HEK293 (cell line): ENCODE results near the gene ZNF862.
A peak's percentile ranks its signal among the peaks of the same experiment; 100 is the strongest.

Experiments used
- CTCF ChIA-PET: fragments of 350-600 bp; formaldehyde crosslinking; extraction: SDS; loops from one replicate; lab custom pipeline; 2021; ENCODE audit warnings: antibody characterized with exemption; lab: Yijun Ruan, JAX
- POLR2A ChIA-PET: fragments of 300-600 bp; formaldehyde crosslinking; extraction: SDS; loops from one replicate; lab custom pipeline; 2020; ENCODE audit warnings: antibody characterized with exemption, inconsistent platforms; lab: Yijun Ruan, JAX
- H3K27ac ChIP-seq: fragments of 200-500 bp; sonication (Bioruptor generic); 2 replicates; pipeline ENCODE4 v1.5.1; 2014; ENCODE audit warnings: low read depth, low read length, control low read depth, inconsistent platforms; ENCODE audit errors: extremely low read depth
- H3K36me3 ChIP-seq, 2 experiments: fragments of 200-500 bp in 1 of 2; sonication (Bioruptor generic) in 1 of 2; 1 replicate in 1 of 2; 2 replicates in 1 of 2; pipeline ENCODE4 v1.5.1; 2014 to 2017; ENCODE audit warnings: inconsistent platforms in 2 of 2, low read length in 2 of 2; ENCODE audit not compliant: control insufficient read depth in 2 of 2, insufficient read depth in 1 of 2
- H3K4me1 ChIP-seq: fragments of 200-500 bp; sonication (Bioruptor generic); 2 replicates; pipeline ENCODE4 v1.5.1; 2014; ENCODE audit warnings: mild to moderate bottlenecking, low read length, inconsistent platforms; ENCODE audit not compliant: control insufficient read depth, insufficient read depth
- H3K4me3 ChIP-seq: 2 replicates; pipeline ENCODE4 v1.5.1; 2011; ENCODE audit warnings: low read depth, mild to moderate bottlenecking, control low read depth, low read length, moderate library complexity
- H3K9me3 ChIP-seq: fragments of 200-500 bp; sonication (Bioruptor generic); 2 replicates; pipeline ENCODE4 v1.5.1; 2014; ENCODE audit warnings: low read depth, low read length, inconsistent platforms; ENCODE audit not compliant: control insufficient read depth, insufficient read depth
- BCL11A ChIP-seq: fragments of 450-650 bp; formaldehyde crosslinking; IDR thresholded peaks from 2 replicates; pipeline ENCODE4 v1.5.1; 2016; ENCODE audit warnings: low read depth, missing biosample characterization, missing genetic modification characterization
- GLIS2 ChIP-seq: fragments of 450-650 bp; formaldehyde crosslinking; IDR thresholded peaks from 2 replicates; pipeline ENCODE4 v1.5.1; 2016; ENCODE audit warnings: missing biosample characterization, missing genetic modification characterization
- SALL2 ChIP-seq: fragments of 450-650 bp; formaldehyde crosslinking; IDR thresholded peaks from 2 replicates; pipeline ENCODE4 v1.5.0; 2017; ENCODE audit warnings: missing biosample characterization, mild to moderate bottlenecking, missing genetic modification characterization, borderline replicate concordance
- WT1 ChIP-seq: fragments of 450-650 bp; formaldehyde crosslinking; IDR thresholded peaks from 2 replicates; pipeline ENCODE4 v1.5.1; 2016; ENCODE audit warnings: missing biosample characterization, missing genetic modification characterization
- ZBTB44 ChIP-seq: fragments of 450-650 bp; IDR thresholded peaks from 2 replicates; pipeline ENCODE4 v1.5.1; 2018; ENCODE audit warnings: missing biosample characterization, mild to moderate bottlenecking, missing genetic modification characterization
- ZIC2 ChIP-seq: fragments of 450-650 bp; formaldehyde crosslinking; IDR thresholded peaks from 2 replicates; pipeline ENCODE4 v1.5.1; 2016; ENCODE audit warnings: missing biosample characterization, missing genetic modification characterization
- ZNF10 ChIP-seq: fragments of 450-650 bp; formaldehyde crosslinking; IDR thresholded peaks from 2 replicates; pipeline ENCODE4 v1.5.1; 2017; ENCODE audit warnings: missing biosample characterization, missing genetic modification characterization
- ZNF211 ChIP-seq: fragments of 450-650 bp; formaldehyde crosslinking; IDR thresholded peaks from 2 replicates; pipeline ENCODE4 v1.5.1; 2016; ENCODE audit warnings: low read depth, missing biosample characterization, missing genetic modification characterization
- ZNF335 ChIP-seq: fragments of 450-650 bp; formaldehyde crosslinking; conservative IDR thresholded peaks from 2 replicates; pipeline ENCODE4 v1.5.1; 2016; ENCODE audit warnings: missing biosample characterization, missing genetic modification characterization
- ZNF391 ChIP-seq: fragments of 450-650 bp; formaldehyde crosslinking; IDR thresholded peaks from 2 replicates; pipeline ENCODE4 v1.5.1; 2016; ENCODE audit warnings: low read depth, missing biosample characterization, missing genetic modification characterization, borderline replicate concordance
- ZNF423 ChIP-seq: fragments of 450-650 bp; formaldehyde crosslinking; IDR thresholded peaks from 2 replicates; pipeline ENCODE4 v1.5.1; 2016; ENCODE audit warnings: missing biosample characterization, missing genetic modification characterization
- ZNF426 ChIP-seq: fragments of 450-650 bp; formaldehyde crosslinking; IDR thresholded peaks from 2 replicates; pipeline ENCODE4 v1.5.1; 2017; ENCODE audit warnings: missing biosample characterization, missing genetic modification characterization, mild to moderate bottlenecking, inconsistent platforms, moderate library complexity
- TF ChIP-seq, protein P1 (sequence below): fragments of 450-650 bp; formaldehyde crosslinking; IDR thresholded peaks from 2 replicates; pipeline ENCODE4 v1.5.1; 2016; ENCODE audit warnings: missing biosample characterization, missing genetic modification characterization
- TF ChIP-seq, protein P2 (sequence below): fragments of 450-650 bp; formaldehyde crosslinking; IDR thresholded peaks from 2 replicates; pipeline ENCODE4 v1.5.1; 2016; ENCODE audit warnings: missing biosample characterization, missing genetic modification characterization
- TF ChIP-seq, protein P3 (sequence below): fragments of 450-650 bp; formaldehyde crosslinking; IDR thresholded peaks from 2 replicates; pipeline ENCODE4 v1.5.1; 2017; ENCODE audit warnings: missing biosample characterization, missing genetic modification characterization
- TF ChIP-seq, protein P4 (sequence below): fragments of 450-650 bp; formaldehyde crosslinking; IDR thresholded peaks from 2 replicates; pipeline ENCODE4 v1.5.1; 2016; ENCODE audit warnings: missing biosample characterization, missing genetic modification characterization, borderline replicate concordance
- TF ChIP-seq, protein P5 (sequence below): fragments of 450-650 bp; formaldehyde crosslinking; IDR thresholded peaks from 2 replicates; pipeline ENCODE4 v1.5.1; 2017; ENCODE audit warnings: missing biosample characterization, missing genetic modification characterization

The ZNF862 gene

DNA sequence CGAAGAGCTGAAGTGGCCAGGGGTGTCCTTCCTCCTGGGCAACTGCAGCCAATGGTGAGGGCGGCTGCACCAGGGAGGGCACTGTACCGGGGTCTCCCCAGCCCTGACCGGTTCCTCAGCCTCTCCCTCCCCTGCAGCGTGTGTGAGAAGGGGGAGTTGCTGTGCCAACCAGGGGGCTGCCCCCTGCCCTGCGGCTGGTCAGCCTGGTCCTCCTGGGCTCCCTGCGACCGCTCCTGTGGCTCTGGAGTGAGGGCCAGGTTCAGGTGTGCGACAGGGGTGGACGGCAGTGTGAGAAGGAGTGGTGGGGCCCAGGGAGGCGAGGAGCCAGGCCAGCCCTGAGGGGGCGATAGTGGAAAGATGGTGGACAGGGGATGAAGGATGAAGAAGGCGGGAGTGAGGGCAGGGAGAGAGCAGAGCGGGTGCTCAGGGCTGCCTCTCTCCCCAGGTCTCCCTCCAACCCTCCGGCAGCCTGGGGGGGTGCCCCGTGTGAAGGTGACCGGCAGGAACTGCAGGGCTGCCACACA lies 34.6 kb upstream of the ZNF862 start:
- Histone ChIP-seq H3K27ac (no peak overlapping the region), H3K36me3 (no peaks in the 10 kb centered on the region), H3K4me3 (no peak overlapping the region), H3K4me1 (no peaks in the 10 kb centered on the region), H3K9me3 (no peaks in the 10 kb centered on the region)
- ChIA-PET CTCF (interaction anchor here (0.8 kb wide), 1 partner anchor 94 kb away, joined by 3 read pairs; no protein-coding TSS in a partner anchor), POLR2A (no interaction called here)
- TF ChIP-seq GLIS2 (tag by site-specific recombination) (peak; percentile 18; the same call in 1 of the 2 replicates), ZNF423 (tag by site-specific recombination) (no peak)

DNA sequence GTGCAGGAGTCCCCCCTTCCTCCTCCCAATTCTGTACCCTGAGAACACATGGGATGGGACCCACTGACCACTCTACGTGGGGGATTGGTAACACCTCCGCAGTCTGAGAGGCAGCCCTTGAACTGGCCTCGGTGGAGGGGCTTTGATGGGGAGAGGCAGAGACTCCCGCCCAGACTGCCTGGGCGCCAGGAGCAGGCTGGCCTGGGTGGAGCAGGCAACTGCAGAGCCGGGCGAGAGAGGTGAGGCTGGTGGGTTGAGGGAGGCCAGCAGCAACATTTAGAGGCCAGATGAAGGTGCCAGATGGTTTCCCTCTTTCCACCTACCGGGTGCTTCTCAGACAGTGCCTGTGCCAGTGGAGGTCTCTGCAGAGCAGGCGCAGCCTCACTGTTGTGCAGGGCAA lies 34.1 kb upstream of the ZNF862 start:
- no peaks in the 10 kb centered on the region for H3K36me3 ChIP-seq
- CTCF ChIA-PET = no interaction called here
- H3K4me1 ChIP-seq = no peaks in the 10 kb centered on the region
- no peak overlapping the region for H3K27ac ChIP-seq
- POLR2A ChIA-PET = no interaction called here
- no peaks in the 10 kb centered on the region for H3K9me3 ChIP-seq
- no peak overlapping the region for H3K4me3 ChIP-seq
- TF ChIP-seq, protein P1, sequence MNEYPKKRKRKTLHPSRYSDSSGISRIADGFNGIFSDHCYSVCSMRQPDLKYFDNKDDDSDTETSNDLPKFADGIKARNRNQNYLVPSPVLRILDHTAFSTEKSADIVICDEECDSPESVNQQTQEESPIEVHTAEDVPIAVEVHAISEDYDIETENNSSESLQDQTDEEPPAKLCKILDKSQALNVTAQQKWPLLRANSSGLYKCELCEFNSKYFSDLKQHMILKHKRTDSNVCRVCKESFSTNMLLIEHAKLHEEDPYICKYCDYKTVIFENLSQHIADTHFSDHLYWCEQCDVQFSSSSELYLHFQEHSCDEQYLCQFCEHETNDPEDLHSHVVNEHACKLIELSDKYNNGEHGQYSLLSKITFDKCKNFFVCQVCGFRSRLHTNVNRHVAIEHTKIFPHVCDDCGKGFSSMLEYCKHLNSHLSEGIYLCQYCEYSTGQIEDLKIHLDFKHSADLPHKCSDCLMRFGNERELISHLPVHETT (tag by site-specific recombination) = no peak
- TF ChIP-seq WT1 (tag by site-specific recombination) (no peak), BCL11A (tag by site-specific recombination) (no peak), ZNF211 (tag by site-specific recombination) (no peak), SALL2 (tag by site-specific recombination) (no peak), ZNF391 (tag by site-specific recombination) (no peak), ZIC2 (tag by site-specific recombination) (no peak), ZNF426 (no peak), ZNF335 (tag by site-specific recombination) (no peak), ZBTB44 (tag by site-specific recombination) (no peak), ZNF10 (tag by site-specific recombination) (no peak)
- TF ChIP-seq, protein P2, sequence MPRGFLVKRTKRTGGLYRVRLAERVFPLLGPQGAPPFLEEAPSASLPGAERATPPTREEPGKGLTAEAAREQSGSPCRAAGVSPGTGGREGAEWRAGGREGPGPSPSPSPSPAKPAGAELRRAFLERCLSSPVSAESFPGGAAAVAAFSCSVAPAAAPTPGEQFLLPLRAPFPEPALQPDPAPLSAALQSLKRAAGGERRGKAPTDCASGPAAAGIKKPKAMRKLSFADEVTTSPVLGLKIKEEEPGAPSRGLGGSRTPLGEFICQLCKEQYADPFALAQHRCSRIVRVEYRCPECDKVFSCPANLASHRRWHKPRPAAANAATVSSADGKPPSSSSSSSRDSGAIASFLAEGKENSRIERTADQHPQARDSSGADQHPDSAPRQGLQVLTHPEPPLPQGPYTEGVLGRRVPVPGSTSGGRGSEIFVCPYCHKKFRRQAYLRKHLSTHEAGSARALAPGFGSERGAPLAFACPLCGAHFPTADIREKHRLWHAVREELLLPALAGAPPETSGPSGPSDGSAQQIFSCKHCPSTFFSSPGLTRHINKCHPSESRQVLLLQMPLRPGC (tag by site-specific recombination) = no peak
- TF ChIP-seq, protein P3, sequence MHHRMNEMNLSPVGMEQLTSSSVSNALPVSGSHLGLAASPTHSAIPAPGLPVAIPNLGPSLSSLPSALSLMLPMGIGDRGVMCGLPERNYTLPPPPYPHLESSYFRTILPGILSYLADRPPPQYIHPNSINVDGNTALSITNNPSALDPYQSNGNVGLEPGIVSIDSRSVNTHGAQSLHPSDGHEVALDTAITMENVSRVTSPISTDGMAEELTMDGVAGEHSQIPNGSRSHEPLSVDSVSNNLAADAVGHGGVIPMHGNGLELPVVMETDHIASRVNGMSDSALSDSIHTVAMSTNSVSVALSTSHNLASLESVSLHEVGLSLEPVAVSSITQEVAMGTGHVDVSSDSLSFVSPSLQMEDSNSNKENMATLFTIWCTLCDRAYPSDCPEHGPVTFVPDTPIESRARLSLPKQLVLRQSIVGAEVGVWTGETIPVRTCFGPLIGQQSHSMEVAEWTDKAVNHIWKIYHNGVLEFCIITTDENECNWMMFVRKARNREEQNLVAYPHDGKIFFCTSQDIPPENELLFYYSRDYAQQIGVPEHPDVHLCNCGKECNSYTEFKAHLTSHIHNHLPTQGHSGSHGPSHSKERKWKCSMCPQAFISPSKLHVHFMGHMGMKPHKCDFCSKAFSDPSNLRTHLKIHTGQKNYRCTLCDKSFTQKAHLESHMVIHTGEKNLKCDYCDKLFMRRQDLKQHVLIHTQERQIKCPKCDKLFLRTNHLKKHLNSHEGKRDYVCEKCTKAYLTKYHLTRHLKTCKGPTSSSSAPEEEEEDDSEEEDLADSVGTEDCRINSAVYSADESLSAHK (tag by site-specific recombination) = no peak
- TF ChIP-seq, protein P4, sequence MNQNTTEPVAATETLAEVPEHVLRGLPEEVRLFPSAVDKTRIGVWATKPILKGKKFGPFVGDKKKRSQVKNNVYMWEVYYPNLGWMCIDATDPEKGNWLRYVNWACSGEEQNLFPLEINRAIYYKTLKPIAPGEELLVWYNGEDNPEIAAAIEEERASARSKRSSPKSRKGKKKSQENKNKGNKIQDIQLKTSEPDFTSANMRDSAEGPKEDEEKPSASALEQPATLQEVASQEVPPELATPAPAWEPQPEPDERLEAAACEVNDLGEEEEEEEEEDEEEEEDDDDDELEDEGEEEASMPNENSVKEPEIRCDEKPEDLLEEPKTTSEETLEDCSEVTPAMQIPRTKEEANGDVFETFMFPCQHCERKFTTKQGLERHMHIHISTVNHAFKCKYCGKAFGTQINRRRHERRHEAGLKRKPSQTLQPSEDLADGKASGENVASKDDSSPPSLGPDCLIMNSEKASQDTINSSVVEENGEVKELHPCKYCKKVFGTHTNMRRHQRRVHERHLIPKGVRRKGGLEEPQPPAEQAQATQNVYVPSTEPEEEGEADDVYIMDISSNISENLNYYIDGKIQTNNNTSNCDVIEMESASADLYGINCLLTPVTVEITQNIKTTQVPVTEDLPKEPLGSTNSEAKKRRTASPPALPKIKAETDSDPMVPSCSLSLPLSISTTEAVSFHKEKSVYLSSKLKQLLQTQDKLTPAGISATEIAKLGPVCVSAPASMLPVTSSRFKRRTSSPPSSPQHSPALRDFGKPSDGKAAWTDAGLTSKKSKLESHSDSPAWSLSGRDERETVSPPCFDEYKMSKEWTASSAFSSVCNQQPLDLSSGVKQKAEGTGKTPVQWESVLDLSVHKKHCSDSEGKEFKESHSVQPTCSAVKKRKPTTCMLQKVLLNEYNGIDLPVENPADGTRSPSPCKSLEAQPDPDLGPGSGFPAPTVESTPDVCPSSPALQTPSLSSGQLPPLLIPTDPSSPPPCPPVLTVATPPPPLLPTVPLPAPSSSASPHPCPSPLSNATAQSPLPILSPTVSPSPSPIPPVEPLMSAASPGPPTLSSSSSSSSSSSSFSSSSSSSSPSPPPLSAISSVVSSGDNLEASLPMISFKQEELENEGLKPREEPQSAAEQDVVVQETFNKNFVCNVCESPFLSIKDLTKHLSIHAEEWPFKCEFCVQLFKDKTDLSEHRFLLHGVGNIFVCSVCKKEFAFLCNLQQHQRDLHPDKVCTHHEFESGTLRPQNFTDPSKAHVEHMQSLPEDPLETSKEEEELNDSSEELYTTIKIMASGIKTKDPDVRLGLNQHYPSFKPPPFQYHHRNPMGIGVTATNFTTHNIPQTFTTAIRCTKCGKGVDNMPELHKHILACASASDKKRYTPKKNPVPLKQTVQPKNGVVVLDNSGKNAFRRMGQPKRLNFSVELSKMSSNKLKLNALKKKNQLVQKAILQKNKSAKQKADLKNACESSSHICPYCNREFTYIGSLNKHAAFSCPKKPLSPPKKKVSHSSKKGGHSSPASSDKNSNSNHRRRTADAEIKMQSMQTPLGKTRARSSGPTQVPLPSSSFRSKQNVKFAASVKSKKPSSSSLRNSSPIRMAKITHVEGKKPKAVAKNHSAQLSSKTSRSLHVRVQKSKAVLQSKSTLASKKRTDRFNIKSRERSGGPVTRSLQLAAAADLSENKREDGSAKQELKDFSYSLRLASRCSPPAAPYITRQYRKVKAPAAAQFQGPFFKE (tag by site-specific recombination) = no peak
- TF ChIP-seq, protein P5, sequence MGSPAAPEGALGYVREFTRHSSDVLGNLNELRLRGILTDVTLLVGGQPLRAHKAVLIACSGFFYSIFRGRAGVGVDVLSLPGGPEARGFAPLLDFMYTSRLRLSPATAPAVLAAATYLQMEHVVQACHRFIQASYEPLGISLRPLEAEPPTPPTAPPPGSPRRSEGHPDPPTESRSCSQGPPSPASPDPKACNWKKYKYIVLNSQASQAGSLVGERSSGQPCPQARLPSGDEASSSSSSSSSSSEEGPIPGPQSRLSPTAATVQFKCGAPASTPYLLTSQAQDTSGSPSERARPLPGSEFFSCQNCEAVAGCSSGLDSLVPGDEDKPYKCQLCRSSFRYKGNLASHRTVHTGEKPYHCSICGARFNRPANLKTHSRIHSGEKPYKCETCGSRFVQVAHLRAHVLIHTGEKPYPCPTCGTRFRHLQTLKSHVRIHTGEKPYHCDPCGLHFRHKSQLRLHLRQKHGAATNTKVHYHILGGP (tag by site-specific recombination) = no peak
